Psoas muscle (tissue), 8 donors: Measurements from ENCODE around the gene SNRNP35. TPM values are rescaled to one million over a fixed set of nuclear protein-coding genes. Genes with fewer than 3 reads are reported as not detected.

Experiments
- ATAC-seq, 4 donors: fragments of 200-7000 bp; cut with Tn5 transposase; one replicate each; pipeline ENCODE4 v1.9.1; 2020; ENCODE audit warnings: moderate library complexity in 3 of 4, mild to moderate bottlenecking in 2 of 4
- DNase-seq, 2 donors: peaks; one replicate each; pipeline ENCODE4 v3.0.0-alpha.2; 2020
- H3K27ac ChIP-seq: fragments of 200-600 bp; one replicate; pipeline ENCODE4 v1.8.0; 2022
- H3K27me3 ChIP-seq, 3 donors: fragments of 200-600 bp in 1 of 3; one replicate each; pipeline versions ENCODE4 v1.6.1 to v1.8.0; 2013 to 2022; ENCODE audit warnings: low read length in 2 of 3, mild to moderate bottlenecking in 2 of 3, moderate library complexity in 1 of 3; ENCODE audit not compliant: insufficient read depth in 3 of 3
- H3K36me3 ChIP-seq, 2 donors: fragments of 200-600 bp in 1 of 2; one replicate each; pipeline versions ENCODE4 v1.6.1 to v1.8.0; 2013 to 2022; ENCODE audit warnings: low read depth in 1 of 2, mild to moderate bottlenecking in 1 of 2, moderate library complexity in 1 of 2; ENCODE audit not compliant: insufficient read depth in 1 of 2
- H3K4me1 ChIP-seq: fragments of 200-600 bp; one replicate; pipeline ENCODE4 v1.8.0; 2022
- H3K4me3 ChIP-seq: fragments of 200-600 bp; one replicate; pipeline ENCODE4 v1.8.0; 2022; ENCODE audit warnings: mild to moderate bottlenecking
- H3K9me3 ChIP-seq: fragments of 200-600 bp; one replicate; pipeline ENCODE4 v1.8.0; 2022
- CTCF ChIP-seq: fragments of 200-600 bp; IDR thresholded peaks from one replicate; pipeline ENCODE4 v1.8.0; 2022; ENCODE audit warnings: antibody characterized with exemption
- WGBS, 3 donors: extraction: QIAGEN DNeasy Blood & Tissue Kit; methylation state at CpG; one replicate each; pipeline versions ENCODE4 v1.1.6 to v1.1.7; 2013; 5-methylcytosine and 5-hydroxymethylcytosine counted together
- intact Hi-C, 2 donors: fragments of 100-400 bp; cut with DNase I; formaldehyde crosslinking; loops; one replicate each; pipeline versions ENCODE4 v1.11.0 to v1.14.2; 2022
- polyA plus RNA-seq, 3 donors: library from polyadenylated mRNA; stranded (reverse); fragments of 200-250 nt; gene quantifications; one replicate each; pipeline ENCODE4 v1.2.3, GENCODE V29; 2013
- total RNA-seq, 4 donors: library from RNA; stranded (reverse); fragmentation: NEBNext Ultra II Directional in 2 of 4; extraction: Animal tissue kit (Norgen Biotek cat#: 25700) in 2 of 4; gene quantifications; one replicate each; pipeline versions ENCODE4 v1.2.1 to v1.2.4, GENCODE V29; 2021 to 2023
- donor health status: healthy with polysubstance abuse.
- donor health status: DM: no; HTN: no; CAD: no; lungs with moderate emphysema.
- donor health status: Bipolar disorder and iron deficiency.
- donor health status: healthy.
- donor health status: DM: yes; HTN: yes; CAD: no.
- donor health status: DM: no; HTN: no; CAD: no.
- donor health status: DM: no; HTN: no; CAD: no.
- donor health status: DM: yes; HTN: yes; CAD: no.

The SNRNP35 gene
- total and polyA plus RNA-seq, 7 donors = 19.8 to 44.0 (median 31.7) TPM

- H3K9me3 ChIP-seq = no peaks in the 10 kb centered on the region
- H3K27ac ChIP-seq = no peak overlapping the region
- no peak for TF ChIP-seq CTCF
- H3K4me3 ChIP-seq = no peak overlapping the region
- 12 to 19% (median 18%) methylated on average over 1 of the region's 1 CpG for WGBS, 3 donors
- H3K27me3 ChIP-seq = no peaks in the 10 kb centered on the region
- ATAC-seq (no peak), DNase-seq (no peak)
- H3K36me3 ChIP-seq = peaks cover 2 to 79% of the 10 kb centered on the region in 2 donors
- intact Hi-C loops = no loop called here
- peaks cover 28% of the 10 kb centered on the region for H3K4me1 ChIP-seq
These were observed 10.8 kb downstream of the SNRNP35 start for GRCh38 chr12:123468786-123469185.

GRCh38 chr12:123469978-123470377, 12.0 kb downstream of the SNRNP35 start:
- DNase-seq (no peak), ATAC-seq (no peak)
- peaks cover 2 to 71% of the 10 kb centered on the region in 2 donors for H3K36me3 ChIP-seq
- no peaks in the 10 kb centered on the region for H3K27me3 ChIP-seq
- H3K27ac ChIP-seq = peak overlapping the region; percentile 23
- intact Hi-C loops = no loop called here
- no peaks in the 10 kb centered on the region for H3K9me3 ChIP-seq
- peaks cover 35% of the 10 kb centered on the region for H3K4me1 ChIP-seq
- no peak overlapping the region for H3K4me3 ChIP-seq
- no peak for TF ChIP-seq CTCF
- WGBS, 3 donors = 84 to 89% (median 88%) methylated on average over 2 of the region's 2 CpGs

- H3K27ac ChIP-seq = peak overlapping the region; percentile 37
- H3K4me3 ChIP-seq = no peak overlapping the region
- no peak for TF ChIP-seq CTCF
- peaks cover 2 to 58% of the 10 kb centered on the region in 2 donors for H3K36me3 ChIP-seq
- WGBS, 3 donors = 48 to 65% (median 58%) methylated on average over 8 of the region's 8 CpGs
- no peaks in the 10 kb centered on the region for H3K9me3 ChIP-seq
- peak in 1 of 2 donors; percentile 68 for DNase-seq
- no peaks in the 10 kb centered on the region for H3K27me3 ChIP-seq
- peaks cover 36% of the 10 kb centered on the region for H3K4me1 ChIP-seq
- peak; percentile 71 to 82 (median 78) for ATAC-seq
- intact Hi-C loops = no loop called here
These were observed 13.6 kb downstream of the SNRNP35 start for GRCh38 chr12:123471374-123472068.

GRCh38 chr12:123472438-123472849, 14.5 kb downstream of the SNRNP35 start:
- H3K27ac ChIP-seq = peak overlapping the region; percentile 37
- TF ChIP-seq CTCF = no peak
- H3K9me3 ChIP-seq = no peaks in the 10 kb centered on the region
- no peak overlapping the region for H3K4me3 ChIP-seq
- peaks cover 28% of the 10 kb centered on the region for H3K4me1 ChIP-seq
- WGBS, 3 donors = 70 to 80% (median 75%) methylated on average over 12 of the region's 12 CpGs
- peaks cover 2 to 53% of the 10 kb centered on the region in 2 donors for H3K36me3 ChIP-seq
- intact Hi-C loops = no loop called here
- DNase-seq (no peak), ATAC-seq (no peak)
- H3K27me3 ChIP-seq = no peaks in the 10 kb centered on the region
